Kidney epithelial cell (primary cell): Measurements from ENCODE around the gene ZBTB21. TPM values are rescaled to one million over a fixed set of nuclear protein-coding genes. Genes with fewer than 3 reads are reported as not detected.

Experiments
- DNase-seq: peaks from one replicate; pipeline ENCODE4 v3.0.0-alpha.2; 2010; ENCODE audit warnings: low read depth
- H3K27me3 ChIP-seq: 2 replicates; pipeline ENCODE4 v1.6.0; 2011; ENCODE audit warnings: low read length; ENCODE audit not compliant: control insufficient read depth, insufficient read depth
- H3K36me3 ChIP-seq: 2 replicates; pipeline ENCODE4 v1.5.1; 2011; ENCODE audit warnings: low read length; ENCODE audit not compliant: control insufficient read depth, insufficient read depth
- H3K4me3 ChIP-seq: 2 replicates; pipeline ENCODE4 v1.5.1; 2011; ENCODE audit warnings: low read depth, mild to moderate bottlenecking, control low read depth, low read length
- total RNA-seq: library from RNA; depleted of rRNA; stranded (reverse); fragments of >200 nt; gene quantifications from 2 replicates; pipeline ENCODE4 v1.2.3, GENCODE V29; 2015
- TF ChIP-seq, protein P1 (sequence below): IDR thresholded peaks from 2 replicates; pipeline ENCODE4 v1.5.1; 2011; ENCODE audit warnings: mild to moderate bottlenecking, moderate library complexity, low read length, control low read depth, inconsistent platforms; ENCODE audit not compliant: insufficient read depth, poor library complexity, severe bottlenecking

Gene ZBTB21
- total RNA-seq, 1 donor from 2014 or later = 13.8 TPM

- H3K4me3 ChIP-seq = no peak overlapping the region
- no peak for DNase-seq
- TF ChIP-seq, protein P1, sequence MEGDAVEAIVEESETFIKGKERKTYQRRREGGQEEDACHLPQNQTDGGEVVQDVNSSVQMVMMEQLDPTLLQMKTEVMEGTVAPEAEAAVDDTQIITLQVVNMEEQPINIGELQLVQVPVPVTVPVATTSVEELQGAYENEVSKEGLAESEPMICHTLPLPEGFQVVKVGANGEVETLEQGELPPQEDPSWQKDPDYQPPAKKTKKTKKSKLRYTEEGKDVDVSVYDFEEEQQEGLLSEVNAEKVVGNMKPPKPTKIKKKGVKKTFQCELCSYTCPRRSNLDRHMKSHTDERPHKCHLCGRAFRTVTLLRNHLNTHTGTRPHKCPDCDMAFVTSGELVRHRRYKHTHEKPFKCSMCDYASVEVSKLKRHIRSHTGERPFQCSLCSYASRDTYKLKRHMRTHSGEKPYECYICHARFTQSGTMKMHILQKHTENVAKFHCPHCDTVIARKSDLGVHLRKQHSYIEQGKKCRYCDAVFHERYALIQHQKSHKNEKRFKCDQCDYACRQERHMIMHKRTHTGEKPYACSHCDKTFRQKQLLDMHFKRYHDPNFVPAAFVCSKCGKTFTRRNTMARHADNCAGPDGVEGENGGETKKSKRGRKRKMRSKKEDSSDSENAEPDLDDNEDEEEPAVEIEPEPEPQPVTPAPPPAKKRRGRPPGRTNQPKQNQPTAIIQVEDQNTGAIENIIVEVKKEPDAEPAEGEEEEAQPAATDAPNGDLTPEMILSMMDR = no peak
- H3K36me3 ChIP-seq = no peaks in the 10 kb centered on the region
- H3K27me3 ChIP-seq = peaks cover 2% of the 10 kb centered on the region
These were observed 6.3 kb upstream of the ZBTB21 start for GRCh38 chr21:42016364-42016985.

- TF ChIP-seq, protein P1 = no peak
- Histone ChIP-seq H3K27me3 (no peaks in the 10 kb centered on the region), H3K4me3 (no peak overlapping the region), H3K36me3 (no peaks in the 10 kb centered on the region)
- DNase-seq = no peak
These were observed 3.8 kb upstream of the ZBTB21 start for GRCh38 chr21:42013931-42014330.

GRCh38 chr21:42013376-42013775 lies 3.2 kb upstream of the ZBTB21 start:
- no peaks in the 10 kb centered on the region for H3K27me3 ChIP-seq
- H3K36me3 ChIP-seq = no peaks in the 10 kb centered on the region
- no peak for DNase-seq
- TF ChIP-seq, protein P1 = no peak
- H3K4me3 ChIP-seq = no peak overlapping the region

DNA sequence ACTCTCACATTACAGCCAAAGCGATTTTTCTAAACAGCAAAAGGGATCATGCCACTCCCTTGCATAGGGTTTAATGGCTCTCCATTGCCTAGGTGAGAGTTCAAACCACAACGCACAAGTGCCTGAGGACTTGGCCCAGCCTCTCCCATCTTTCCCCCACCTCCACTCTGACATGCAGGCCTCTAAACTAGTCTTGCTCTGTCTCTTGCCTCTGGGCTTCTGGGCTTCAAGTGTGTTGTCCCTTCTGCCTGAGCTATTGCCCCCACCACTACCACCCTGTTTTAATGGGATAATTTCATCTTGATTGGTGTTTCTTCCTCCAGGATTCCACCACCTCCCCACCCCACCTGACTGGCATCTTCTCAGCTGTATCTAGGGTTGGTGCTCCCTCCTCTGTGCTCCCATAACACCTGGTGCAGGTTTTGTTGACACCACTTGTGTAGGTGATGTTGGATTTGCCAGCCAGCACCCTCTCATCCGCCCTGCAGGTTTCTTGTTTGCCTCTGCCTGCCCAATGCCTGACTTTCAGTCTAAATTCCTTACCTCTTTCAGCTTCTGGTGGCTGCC lies 2.7 kb upstream of the ZBTB21 start:
- Histone ChIP-seq H3K27me3 (no peaks in the 10 kb centered on the region), H3K36me3 (no peaks in the 10 kb centered on the region), H3K4me3 (no peak overlapping the region)
- DNase-seq = no peak
- TF ChIP-seq, protein P1 = no peak

DNA sequence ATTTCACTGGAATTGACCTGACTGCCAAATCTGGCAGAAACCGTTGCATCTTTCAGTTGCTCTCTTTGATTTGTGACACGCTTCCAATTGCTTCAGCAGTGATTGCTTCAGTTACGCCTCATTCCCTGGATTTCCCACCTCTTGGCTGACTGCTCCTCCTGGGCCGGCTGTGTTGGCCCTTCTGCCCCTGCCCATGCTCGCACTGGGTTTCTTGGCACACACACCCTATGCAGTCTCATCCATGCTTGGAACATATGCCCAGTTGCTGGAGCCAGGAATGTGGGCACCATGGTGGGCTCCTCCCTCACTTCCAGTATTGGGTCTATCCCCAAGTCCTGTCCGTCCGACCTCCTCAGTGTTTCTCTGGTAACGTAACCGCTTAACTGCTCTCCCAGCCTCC lies 2.2 kb upstream of the ZBTB21 start:
- H3K36me3 ChIP-seq = no peaks in the 10 kb centered on the region
- DNase-seq = no peak
- no peak overlapping the region for H3K4me3 ChIP-seq
- TF ChIP-seq, protein P1 = no peak
- H3K27me3 ChIP-seq = no peaks in the 10 kb centered on the region
